ENCODE measurements around the gene ZMAT3. TPM values are rescaled to one million over a fixed set of nuclear protein-coding genes. Genes with fewer than 3 reads are reported as not detected.

The ZMAT3 gene
- total and polyA plus RNA-seq, 2 of the 13 experiments (the other 11 are each of a cell fraction or from before 2014, with no cell fraction given): 11.4 to 11.7 TPM

- POLR2A ChIA-PET: no interaction called here
- H2AFZ ChIP-seq (ENCODE audit: low read length): no peak overlapping the region
Measured at GRCh38 chr3:179026636-179027035, 45.0 kb downstream of the ZMAT3 start.

More at GRCh38 chr3:179026636-179027035, 45.0 kb downstream of the ZMAT3 start:
- TF ChIP-seq BRCA1 (CRISPR knock-in tag; IDR thresholded peaks at IDR 0.05) (no peak), TBL1XR1 (IDR thresholded peaks at IDR 0.05; ENCODE audit: borderline replicate concordance, low read length, partially characterized antibody) (no peak), SP4 (CRISPR knock-in tag; IDR thresholded peaks at IDR 0.05) (no peak), ISX (CRISPR knock-in tag; conservative IDR thresholded peaks at IDR 0.05) (no peak), HMG20A (CRISPR knock-in tag; IDR thresholded peaks at IDR 0.05; ENCODE audit: borderline replicate concordance) (no peak), PRPF4 (IDR thresholded peaks at IDR 0.05; ENCODE audit: low read depth, low read length, poor library complexity, severe bottlenecking) (no peak), ZNF567 (CRISPR knock-in tag; IDR thresholded peaks at IDR 0.05; ENCODE audit: borderline replicate concordance) (no peak), ZNF558 (CRISPR knock-in tag; IDR thresholded peaks at IDR 0.05; ENCODE audit: borderline replicate concordance) (no peak), TAF15 (IDR thresholded peaks at IDR 0.05; ENCODE audit: low read depth, low read length, poor library complexity, severe bottlenecking) (no peak), ZNF775 (CRISPR knock-in tag; IDR thresholded peaks at IDR 0.05; ENCODE audit: borderline replicate concordance) (no peak), ZBTB2 (CRISPR knock-in tag; IDR thresholded peaks at IDR 0.05; ENCODE audit: low read depth) (no peak), BCLAF1 (IDR thresholded peaks at IDR 0.05) (no peak)
- no peaks in the 10 kb centered on the region for H3K9me3 ChIP-seq (ENCODE audit: low read length)
- H3K36me3 ChIP-seq (replicated peaks in 1 of 2; ENCODE audit: control insufficient read depth in 1 of 2, insufficient read depth in 2 of 2, low read length in 2 of 2): peaks cover 2 to 9% of the 10 kb centered on the region in 2 experiments
- no peaks in the 10 kb centered on the region; a peak in 1 of 5 replicates for H3K27me3 ChIP-seq (ENCODE audit: control insufficient read depth in 1 of 2, insufficient read depth in 2 of 2, low read length in 2 of 2)
- FAIRE-seq: no peak
- ATAC-seq: no peak
- no peaks in the 10 kb centered on the region for H3K79me2 ChIP-seq (ENCODE audit: insufficient read depth, low read length)
- H3K27ac ChIP-seq (ENCODE audit: extremely low read length, insufficient read depth, low read length): no peak overlapping the region
- DNase-seq (ENCODE audit: low spot score): no peak
- in situ Hi-C loops (cut with HindIII; ENCODE audit: extremely low pct_ligation_motif_present, low pct_unique_long_range_greater_than_20kb): no loop called here
- H3K9ac ChIP-seq (ENCODE audit: insufficient read depth, low read depth, low read length): no peak overlapping the region
- intact Hi-C loops (cut with micrococcal nuclease; ENCODE audit: unreplicated experiment): no loop called here
- no peak overlapping the region for H3K4me2 ChIP-seq (ENCODE audit: low read depth, low read length)
- no peaks in the 10 kb centered on the region for H4K20me1 ChIP-seq (ENCODE audit: insufficient read depth, low read length)
- CTCF ChIA-PET (ENCODE audit: low intra/inter-chr PET ratio, low total read pairs): no interaction called here
- 100% methylated on average over 2 of the region's 2 CpGs for WGBS (ENCODE audit: low lambda C conversion rate)
- H3K4me1 ChIP-seq (ENCODE audit: insufficient read depth, low read length): no peaks in the 10 kb centered on the region
- no peak overlapping the region for H3K4me3 ChIP-seq (replicated peaks in 1 of 3; ENCODE audit: insufficient read depth in 1 of 3, low read depth in 2 of 3, low read length in 3 of 3)
- no TSS peak for BruUV-seq (replicated peaks)
